ENCODE data around the gene STON1.

STON1 gene

DNA sequence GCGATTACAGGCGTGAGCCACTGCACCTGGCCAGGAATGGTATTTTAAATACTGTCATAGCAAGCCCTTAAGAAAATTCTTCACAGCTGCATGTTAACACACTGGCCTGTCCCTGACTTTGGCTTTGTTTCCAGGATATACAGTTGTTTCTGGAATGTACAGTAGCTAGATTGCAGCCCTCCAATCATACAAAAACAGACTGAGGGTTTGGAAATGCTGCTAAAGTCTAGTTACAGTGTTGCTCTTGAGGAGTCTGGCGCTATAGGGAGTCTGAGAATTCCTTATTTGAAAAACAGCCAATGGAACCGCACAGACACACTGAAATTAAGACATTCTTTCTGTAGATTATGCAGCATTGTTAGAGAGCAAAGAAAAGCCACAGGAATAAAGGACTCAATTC, 37.7 kb downstream of the STON1 start:
- DNase-seq: no peak
- H3K27me3 ChIP-seq (replicated peaks; ENCODE audit: control insufficient read depth, insufficient read depth, low read length, poor library complexity, severe bottlenecking): no peaks in the 10 kb centered on the region

DNA sequence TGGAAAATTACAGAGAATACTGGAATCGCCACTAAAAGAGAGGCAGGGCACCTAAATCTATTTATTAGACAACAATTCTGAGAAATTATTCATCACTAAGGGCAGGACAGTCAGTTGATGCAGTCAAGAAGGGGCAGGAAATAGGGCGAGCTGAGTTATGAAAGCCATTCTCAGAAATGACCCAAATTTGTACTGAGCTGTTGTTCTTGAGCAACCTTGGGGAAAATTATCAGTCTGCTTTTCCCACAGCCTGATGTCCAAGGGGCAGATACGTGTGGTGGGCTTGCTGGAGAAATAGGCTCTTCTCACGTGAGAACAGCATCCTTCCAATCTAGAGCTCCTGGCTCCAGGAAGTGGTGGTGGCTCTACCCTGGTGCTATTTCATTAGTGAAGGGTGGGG, 38.6 kb downstream of the STON1 start:
- Histone ChIP-seq H3K36me3 (ENCODE audit: control insufficient read depth, insufficient read depth, low read length) (no peaks in the 10 kb centered on the region), H3K27ac (ENCODE audit: insufficient read depth, low read length, poor library complexity, severe bottlenecking) (no peak overlapping the region), H3K9me3 (ENCODE audit: control insufficient read depth, low read length) (no peaks in the 10 kb centered on the region), H3K4me1 (ENCODE audit: control insufficient read depth, insufficient read depth, low read length, poor library complexity, severe bottlenecking) (no peaks in the 10 kb centered on the region), H3K27me3 (replicated peaks; ENCODE audit: control insufficient read depth, insufficient read depth, low read length, poor library complexity, severe bottlenecking) (no peaks in the 10 kb centered on the region), H3K4me3 (ENCODE audit: insufficient read depth, low read depth, low read length, poor library complexity, severe bottlenecking) (no peak overlapping the region)
- no peak for DNase-seq

More for the DNA sequence above, 37.7 kb downstream of the STON1 start:
- Histone ChIP-seq H3K4me1 (ENCODE audit: control insufficient read depth, insufficient read depth, low read length, poor library complexity, severe bottlenecking) (no peaks in the 10 kb centered on the region), H3K27ac (ENCODE audit: insufficient read depth, low read length, poor library complexity, severe bottlenecking) (no peak overlapping the region), H3K36me3 (ENCODE audit: control insufficient read depth, insufficient read depth, low read length) (no peaks in the 10 kb centered on the region), H3K4me3 (ENCODE audit: insufficient read depth, low read depth, low read length, poor library complexity, severe bottlenecking) (no peak overlapping the region), H3K9me3 (ENCODE audit: control insufficient read depth, low read length) (no peaks in the 10 kb centered on the region)

DNA sequence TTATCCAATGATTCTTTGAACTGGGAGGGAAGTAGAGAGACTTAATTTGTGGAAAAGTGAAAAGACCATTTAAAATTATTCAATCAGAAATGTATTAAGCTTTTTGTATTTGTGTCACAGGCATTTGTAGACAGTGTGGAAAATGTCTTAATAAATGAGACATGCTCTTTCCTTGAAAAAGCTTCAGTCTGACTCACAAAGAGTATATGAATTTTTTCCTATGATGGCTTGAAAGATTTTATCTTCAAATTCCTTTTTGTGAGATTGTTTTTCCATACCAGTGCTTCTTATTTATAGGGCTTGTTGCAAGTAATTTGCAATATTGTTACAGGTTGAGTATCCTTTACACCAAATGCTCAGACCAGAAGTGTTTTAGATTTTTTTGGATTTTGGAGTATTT, 39.5 kb downstream of the STON1 start:
- H3K27me3 ChIP-seq (replicated peaks; ENCODE audit: control insufficient read depth, insufficient read depth, low read length, poor library complexity, severe bottlenecking): no peaks in the 10 kb centered on the region
- no peak overlapping the region for H3K27ac ChIP-seq (ENCODE audit: insufficient read depth, low read length, poor library complexity, severe bottlenecking)
- no peaks in the 10 kb centered on the region for H3K4me1 ChIP-seq (ENCODE audit: control insufficient read depth, insufficient read depth, low read length, poor library complexity, severe bottlenecking)
- no peak for DNase-seq
- no peaks in the 10 kb centered on the region for H3K9me3 ChIP-seq (ENCODE audit: control insufficient read depth, low read length)
- H3K4me3 ChIP-seq (ENCODE audit: insufficient read depth, low read depth, low read length, poor library complexity, severe bottlenecking): no peak overlapping the region
- H3K36me3 ChIP-seq (ENCODE audit: control insufficient read depth, insufficient read depth, low read length): no peaks in the 10 kb centered on the region

DNA sequence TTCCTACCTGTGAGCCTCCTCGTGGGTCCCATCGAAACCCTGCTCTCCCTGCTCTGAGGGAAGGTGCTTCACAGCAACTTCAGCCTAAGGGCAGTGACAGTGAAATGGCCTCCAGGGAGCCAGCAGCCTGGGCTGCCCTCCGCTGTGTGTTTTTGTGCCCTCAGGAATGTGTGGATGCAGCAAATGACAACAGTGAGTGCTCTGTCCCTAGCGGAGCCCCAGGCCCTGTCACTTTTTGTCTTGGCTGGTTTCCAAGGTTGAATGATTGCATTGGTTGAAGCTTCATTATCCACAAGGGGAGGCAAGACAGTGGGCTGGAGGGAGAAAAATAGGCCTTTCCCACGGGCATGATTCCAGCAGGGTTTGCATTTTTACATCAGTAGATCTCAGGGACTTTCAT, 42.9 kb downstream of the STON1 start:
- DNase-seq: no peak
- H3K27me3 ChIP-seq (replicated peaks; ENCODE audit: control insufficient read depth, insufficient read depth, low read length, poor library complexity, severe bottlenecking): no peaks in the 10 kb centered on the region
- H3K27ac ChIP-seq (ENCODE audit: insufficient read depth, low read length, poor library complexity, severe bottlenecking): no peak overlapping the region
- H3K9me3 ChIP-seq (ENCODE audit: control insufficient read depth, low read length): no peaks in the 10 kb centered on the region
- no peaks in the 10 kb centered on the region for H3K36me3 ChIP-seq (ENCODE audit: control insufficient read depth, insufficient read depth, low read length)
- no peak overlapping the region for H3K4me3 ChIP-seq (ENCODE audit: insufficient read depth, low read depth, low read length, poor library complexity, severe bottlenecking)
- no peaks in the 10 kb centered on the region for H3K4me1 ChIP-seq (ENCODE audit: control insufficient read depth, insufficient read depth, low read length, poor library complexity, severe bottlenecking)

DNA sequence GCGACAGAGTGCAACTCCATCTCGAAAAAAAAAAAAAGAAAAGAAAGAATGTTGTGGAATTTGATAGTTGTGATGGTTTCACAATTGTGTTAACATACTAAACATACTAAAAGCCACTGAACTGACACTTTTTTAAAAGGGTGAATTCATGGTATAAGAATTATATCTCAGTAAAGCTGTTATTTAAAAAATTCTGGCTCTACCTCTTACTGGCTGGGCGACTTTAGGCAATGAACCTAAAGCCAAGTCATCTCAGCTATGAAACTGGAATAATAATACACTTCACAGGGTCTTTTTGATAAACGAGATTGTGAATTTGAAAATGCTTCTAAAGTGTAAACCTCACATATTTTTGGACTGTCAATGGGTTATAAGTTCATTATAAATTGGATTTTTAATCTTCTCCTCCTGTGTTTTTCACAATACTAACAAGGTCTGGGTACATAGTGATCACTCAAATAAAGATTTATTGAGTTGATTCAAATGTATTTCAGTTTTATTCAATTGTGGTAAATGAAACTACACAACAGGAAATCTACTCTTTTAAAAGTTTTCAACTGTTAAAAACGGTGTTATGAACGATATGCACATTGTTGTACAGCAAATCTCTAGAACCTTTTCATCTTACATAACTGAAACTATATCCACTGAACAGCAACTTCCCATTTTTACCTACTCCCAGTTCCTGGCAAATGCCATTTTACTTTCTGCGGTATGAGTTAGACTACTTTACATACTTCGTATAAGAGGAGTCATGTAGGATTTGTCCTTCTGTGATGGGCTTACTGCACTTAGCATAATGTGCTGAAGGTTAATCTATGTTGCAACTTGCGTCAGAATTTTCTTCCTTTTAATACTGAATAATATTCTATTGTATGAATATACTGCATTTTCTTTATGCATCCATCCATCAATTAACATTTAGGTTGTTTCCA, 44.7 kb downstream of the STON1 start:
- no peaks in the 10 kb centered on the region for H3K9me3 ChIP-seq (ENCODE audit: control insufficient read depth, low read length)
- H3K27ac ChIP-seq (ENCODE audit: insufficient read depth, low read length, poor library complexity, severe bottlenecking): no peak overlapping the region
- no peak for DNase-seq

DNA sequence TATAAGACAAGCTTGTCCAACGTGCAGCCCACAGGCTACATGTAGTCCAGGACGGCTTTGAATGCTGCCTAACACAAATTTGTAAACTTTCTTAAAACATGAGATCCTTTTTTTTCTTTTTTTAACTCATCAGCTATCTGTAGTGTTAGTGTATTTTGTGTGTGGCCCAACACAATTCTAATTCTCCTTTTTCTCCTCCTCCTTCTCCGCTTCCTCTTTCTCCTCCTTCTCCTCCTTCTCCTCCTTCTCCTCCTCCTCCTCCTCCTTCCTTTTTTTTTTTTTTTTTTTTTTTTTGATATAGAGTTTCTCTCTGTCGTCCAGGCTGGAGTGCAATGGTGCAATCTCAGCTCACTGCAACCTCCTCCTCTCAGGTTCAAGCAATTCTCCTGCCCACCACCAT, 48.4 kb downstream of the STON1 start:
- H3K27me3 ChIP-seq (replicated peaks; ENCODE audit: control insufficient read depth, insufficient read depth, low read length, poor library complexity, severe bottlenecking): no peaks in the 10 kb centered on the region
- H3K9me3 ChIP-seq (ENCODE audit: control insufficient read depth, low read length): no peaks in the 10 kb centered on the region
- no peak overlapping the region for H3K4me3 ChIP-seq (ENCODE audit: insufficient read depth, low read depth, low read length, poor library complexity, severe bottlenecking)
- no peaks in the 10 kb centered on the region for H3K4me1 ChIP-seq (ENCODE audit: control insufficient read depth, insufficient read depth, low read length, poor library complexity, severe bottlenecking)
- H3K36me3 ChIP-seq (ENCODE audit: control insufficient read depth, insufficient read depth, low read length): no peaks in the 10 kb centered on the region
- H3K27ac ChIP-seq (ENCODE audit: insufficient read depth, low read length, poor library complexity, severe bottlenecking): no peak overlapping the region
- no peak for DNase-seq

More for the DNA sequence above, 44.7 kb downstream of the STON1 start:
- H3K4me1 ChIP-seq (ENCODE audit: control insufficient read depth, insufficient read depth, low read length, poor library complexity, severe bottlenecking): no peaks in the 10 kb centered on the region
- no peak overlapping the region for H3K4me3 ChIP-seq (ENCODE audit: insufficient read depth, low read depth, low read length, poor library complexity, severe bottlenecking)
- no peaks in the 10 kb centered on the region for H3K36me3 ChIP-seq (ENCODE audit: control insufficient read depth, insufficient read depth, low read length)
- H3K27me3 ChIP-seq (replicated peaks; ENCODE audit: control insufficient read depth, insufficient read depth, low read length, poor library complexity, severe bottlenecking): no peaks in the 10 kb centered on the region

DNA sequence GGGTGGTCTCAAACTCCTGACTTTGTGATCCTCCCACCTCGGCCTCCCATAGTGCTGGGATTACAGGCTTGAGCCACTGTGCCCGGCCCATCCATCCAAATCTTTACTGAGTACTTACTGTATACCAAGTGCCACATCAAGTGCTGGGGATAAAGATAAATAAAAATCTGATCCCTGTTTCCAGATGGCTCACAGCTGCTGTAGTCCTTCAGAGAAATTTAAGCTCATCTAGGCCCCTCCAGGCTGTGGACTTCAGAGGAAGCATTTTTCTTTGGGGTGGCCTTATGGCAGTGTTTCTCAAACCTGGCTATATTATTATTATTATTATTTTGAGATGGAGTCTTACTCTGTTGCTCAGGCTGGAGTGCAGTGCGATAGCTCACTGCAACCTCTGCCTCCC, 54.0 kb downstream of the STON1 start:
- DNase-seq: no peak
- no peaks in the 10 kb centered on the region for H3K9me3 ChIP-seq (ENCODE audit: control insufficient read depth, low read length)
- no peak overlapping the region for H3K4me3 ChIP-seq (ENCODE audit: insufficient read depth, low read depth, low read length, poor library complexity, severe bottlenecking)
- no peaks in the 10 kb centered on the region for H3K4me1 ChIP-seq (ENCODE audit: control insufficient read depth, insufficient read depth, low read length, poor library complexity, severe bottlenecking)
- H3K27me3 ChIP-seq (replicated peaks; ENCODE audit: control insufficient read depth, insufficient read depth, low read length, poor library complexity, severe bottlenecking): no peaks in the 10 kb centered on the region
- H3K36me3 ChIP-seq (ENCODE audit: control insufficient read depth, insufficient read depth, low read length): no peaks in the 10 kb centered on the region
- no peak overlapping the region for H3K27ac ChIP-seq (ENCODE audit: insufficient read depth, low read length, poor library complexity, severe bottlenecking)

DNA sequence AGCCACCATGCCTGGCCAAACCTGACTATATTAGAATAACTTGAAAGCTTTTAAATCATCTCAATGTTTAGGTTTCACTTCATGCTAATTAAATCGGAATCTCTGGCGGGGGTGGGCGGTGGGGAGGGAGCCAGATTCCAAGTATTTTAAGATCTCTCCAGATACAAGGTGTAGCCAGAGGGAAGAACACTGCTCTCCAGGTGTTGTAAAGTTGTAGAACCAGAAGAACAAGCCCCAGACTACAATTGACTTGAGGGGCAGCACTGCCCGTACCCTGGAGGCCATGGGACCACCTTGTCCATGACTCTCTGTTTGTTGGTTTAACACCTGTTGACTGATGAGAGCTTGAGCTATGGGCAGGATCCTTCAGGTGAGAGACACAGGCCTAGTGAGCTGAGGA, 54.6 kb downstream of the STON1 start:
- Histone ChIP-seq H3K4me3 (ENCODE audit: insufficient read depth, low read depth, low read length, poor library complexity, severe bottlenecking) (no peak overlapping the region), H3K27ac (ENCODE audit: insufficient read depth, low read length, poor library complexity, severe bottlenecking) (no peak overlapping the region), H3K36me3 (ENCODE audit: control insufficient read depth, insufficient read depth, low read length) (no peaks in the 10 kb centered on the region), H3K9me3 (ENCODE audit: control insufficient read depth, low read length) (no peaks in the 10 kb centered on the region), H3K27me3 (replicated peaks; ENCODE audit: control insufficient read depth, insufficient read depth, low read length, poor library complexity, severe bottlenecking) (no peaks in the 10 kb centered on the region), H3K4me1 (ENCODE audit: control insufficient read depth, insufficient read depth, low read length, poor library complexity, severe bottlenecking) (no peaks in the 10 kb centered on the region)
- no peak for DNase-seq

DNA sequence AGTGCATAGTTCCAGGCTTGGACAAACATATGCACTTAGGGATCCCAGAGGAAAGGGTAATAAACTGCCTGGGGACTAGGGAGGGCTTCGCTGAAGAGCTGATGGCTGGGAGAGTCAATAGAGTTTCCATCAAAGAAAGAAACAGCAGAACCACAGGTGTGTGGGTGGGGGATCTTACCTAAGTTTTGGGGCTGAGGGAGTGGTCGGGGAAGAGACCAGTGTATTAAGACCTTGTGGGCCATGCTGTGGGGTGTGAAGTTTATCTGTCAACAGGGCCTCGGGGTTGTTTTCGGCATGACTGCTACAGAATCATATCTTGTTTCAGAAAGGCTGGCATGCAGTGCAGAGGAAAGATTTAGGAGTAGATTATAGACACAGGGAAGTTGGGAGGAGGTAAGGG, 56.5 kb downstream of the STON1 start:
- Histone ChIP-seq H3K27ac (ENCODE audit: insufficient read depth, low read length, poor library complexity, severe bottlenecking) (no peak overlapping the region), H3K9me3 (ENCODE audit: control insufficient read depth, low read length) (no peaks in the 10 kb centered on the region), H3K4me3 (ENCODE audit: insufficient read depth, low read depth, low read length, poor library complexity, severe bottlenecking) (no peak overlapping the region), H3K27me3 (replicated peaks; ENCODE audit: control insufficient read depth, insufficient read depth, low read length, poor library complexity, severe bottlenecking) (no peaks in the 10 kb centered on the region), H3K36me3 (ENCODE audit: control insufficient read depth, insufficient read depth, low read length) (no peaks in the 10 kb centered on the region), H3K4me1 (ENCODE audit: control insufficient read depth, insufficient read depth, low read length, poor library complexity, severe bottlenecking) (no peaks in the 10 kb centered on the region)
- DNase-seq: no peak

DNA sequence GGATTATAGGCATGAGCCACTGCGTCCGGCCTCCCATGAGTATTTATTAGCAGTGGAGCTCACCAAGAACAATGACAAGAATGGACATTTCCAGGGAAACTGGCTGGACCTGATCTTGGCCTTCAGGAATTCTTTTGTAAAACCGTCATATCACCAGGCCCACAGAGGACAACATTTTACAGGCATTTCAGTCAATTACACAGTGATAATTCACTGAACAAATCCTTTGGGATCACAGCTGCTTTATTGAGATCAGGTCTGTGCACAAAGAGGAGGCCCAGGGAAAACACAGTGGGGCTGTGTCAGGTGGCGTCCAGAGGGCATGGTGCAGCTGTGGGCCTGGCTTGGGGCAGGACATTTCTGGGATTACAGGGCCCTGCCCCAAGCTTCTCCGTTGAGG, 57.6 kb downstream of the STON1 start:
- Histone ChIP-seq H3K27ac (ENCODE audit: insufficient read depth, low read length, poor library complexity, severe bottlenecking) (no peak overlapping the region), H3K9me3 (ENCODE audit: control insufficient read depth, low read length) (no peaks in the 10 kb centered on the region), H3K27me3 (replicated peaks; ENCODE audit: control insufficient read depth, insufficient read depth, low read length, poor library complexity, severe bottlenecking) (no peaks in the 10 kb centered on the region), H3K4me3 (ENCODE audit: insufficient read depth, low read depth, low read length, poor library complexity, severe bottlenecking) (no peak overlapping the region), H3K36me3 (ENCODE audit: control insufficient read depth, insufficient read depth, low read length) (no peaks in the 10 kb centered on the region), H3K4me1 (ENCODE audit: control insufficient read depth, insufficient read depth, low read length, poor library complexity, severe bottlenecking) (no peaks in the 10 kb centered on the region)
- DNase-seq: no peak

All from effector memory CD4-positive, alpha-beta T cell (primary cell).